ENCODE results near the gene MAP7.

MAP7 gene

GRCh38 chr6:136410201-136411024 lies 139.8 kb downstream of the MAP7 start:
- H3K4me3 ChIP-seq (ENCODE audit: low read depth, low read length): no peak overlapping the region
- peak; percentile 18 for DNase-seq (ENCODE audit: low read depth)
- TF ChIP-seq, protein P1, sequence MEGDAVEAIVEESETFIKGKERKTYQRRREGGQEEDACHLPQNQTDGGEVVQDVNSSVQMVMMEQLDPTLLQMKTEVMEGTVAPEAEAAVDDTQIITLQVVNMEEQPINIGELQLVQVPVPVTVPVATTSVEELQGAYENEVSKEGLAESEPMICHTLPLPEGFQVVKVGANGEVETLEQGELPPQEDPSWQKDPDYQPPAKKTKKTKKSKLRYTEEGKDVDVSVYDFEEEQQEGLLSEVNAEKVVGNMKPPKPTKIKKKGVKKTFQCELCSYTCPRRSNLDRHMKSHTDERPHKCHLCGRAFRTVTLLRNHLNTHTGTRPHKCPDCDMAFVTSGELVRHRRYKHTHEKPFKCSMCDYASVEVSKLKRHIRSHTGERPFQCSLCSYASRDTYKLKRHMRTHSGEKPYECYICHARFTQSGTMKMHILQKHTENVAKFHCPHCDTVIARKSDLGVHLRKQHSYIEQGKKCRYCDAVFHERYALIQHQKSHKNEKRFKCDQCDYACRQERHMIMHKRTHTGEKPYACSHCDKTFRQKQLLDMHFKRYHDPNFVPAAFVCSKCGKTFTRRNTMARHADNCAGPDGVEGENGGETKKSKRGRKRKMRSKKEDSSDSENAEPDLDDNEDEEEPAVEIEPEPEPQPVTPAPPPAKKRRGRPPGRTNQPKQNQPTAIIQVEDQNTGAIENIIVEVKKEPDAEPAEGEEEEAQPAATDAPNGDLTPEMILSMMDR (IDR thresholded peaks at IDR 0.05; ENCODE audit: low read depth, low read length, missing control alignments): no peak

- TF ChIP-seq, protein P1 (IDR thresholded peaks at IDR 0.05; ENCODE audit: low read depth, low read length, missing control alignments): no peak
- no peak for DNase-seq (ENCODE audit: low read depth)
- no peak overlapping the region for H3K4me3 ChIP-seq (ENCODE audit: low read depth, low read length)
Observed at GRCh38 chr6:136409597-136409996, 140.6 kb downstream of the MAP7 start.

- no peak for DNase-seq (ENCODE audit: low read depth)
- H3K4me3 ChIP-seq (ENCODE audit: low read depth, low read length): no peak overlapping the region
- TF ChIP-seq, protein P1 (IDR thresholded peaks at IDR 0.05; ENCODE audit: low read depth, low read length, missing control alignments): no peak
Observed at GRCh38 chr6:136408204-136408603, 142.0 kb downstream of the MAP7 start.

DNA sequence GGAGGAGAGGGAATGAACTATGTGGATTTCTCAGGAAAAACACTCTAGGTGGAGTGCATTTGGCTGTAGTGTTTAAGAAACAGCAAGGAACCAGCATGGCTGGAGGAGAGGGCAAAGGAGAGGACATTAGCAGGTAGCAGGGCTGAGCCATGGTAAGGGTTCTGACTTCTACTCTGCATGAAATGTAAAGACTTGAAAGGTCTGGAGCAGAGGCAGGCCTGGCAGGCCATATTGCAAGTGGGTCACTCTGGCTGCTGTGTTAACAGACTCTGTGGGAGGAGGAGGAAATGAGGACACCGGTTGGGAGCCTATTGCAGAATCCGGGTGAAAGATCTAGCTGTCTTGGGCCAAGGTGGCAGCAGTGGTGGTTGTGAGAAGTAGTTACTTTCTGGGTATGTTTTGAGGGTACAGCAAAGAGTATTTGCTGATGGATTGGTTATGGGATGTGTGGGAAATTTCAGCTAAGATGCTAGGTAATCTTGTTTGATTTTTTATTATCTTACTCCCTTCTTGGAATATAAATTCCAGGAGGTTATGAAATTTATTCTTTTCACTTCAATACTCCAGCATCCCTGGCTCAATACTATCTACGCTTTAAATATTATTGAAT lies 144.7 kb downstream of the MAP7 start:
- TF ChIP-seq, protein P1 (IDR thresholded peaks at IDR 0.05; ENCODE audit: low read depth, low read length, missing control alignments): no peak

GRCh38 chr6:136404627-136405419 lies 145.4 kb downstream of the MAP7 start:
- TF ChIP-seq, protein P1 (IDR thresholded peaks at IDR 0.05; ENCODE audit: low read depth, low read length, missing control alignments): no peak
- DNase-seq (ENCODE audit: low read depth): no peak
- no peak overlapping the region for H3K4me3 ChIP-seq (ENCODE audit: low read depth, low read length)

More for the DNA sequence above, 144.7 kb downstream of the MAP7 start:
- H3K4me3 ChIP-seq (ENCODE audit: low read depth, low read length): no peak overlapping the region
- DNase-seq (ENCODE audit: low read depth): no peak

DNA sequence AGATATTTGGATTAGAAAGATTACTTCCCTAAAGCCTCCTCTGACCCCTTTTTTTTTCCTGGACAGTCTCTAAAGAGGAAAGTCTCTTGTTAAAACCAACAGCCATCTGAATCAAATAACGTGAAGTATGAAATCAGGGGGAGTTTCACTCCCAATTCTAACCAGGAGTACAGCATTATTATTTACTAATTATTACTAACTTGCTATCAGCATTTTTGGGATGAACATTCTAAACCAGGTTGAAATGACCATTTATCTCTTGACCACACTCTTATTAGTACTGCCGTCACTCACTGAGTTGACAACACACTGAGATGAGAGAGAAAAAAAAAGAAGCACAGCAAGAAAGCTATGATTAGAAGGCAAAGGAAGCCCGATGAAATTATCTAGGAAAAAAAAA lies 146.2 kb downstream of the MAP7 start:
- TF ChIP-seq, protein P1 (IDR thresholded peaks at IDR 0.05; ENCODE audit: low read depth, low read length, missing control alignments): no peak
- no peak overlapping the region for H3K4me3 ChIP-seq (ENCODE audit: low read depth, low read length)
- DNase-seq (ENCODE audit: low read depth): no peak

All from GM12864 (cell line).